ENCODE data around the gene GPR156.
"Not testable (repeated sequence)": the region's sequence is repeated elsewhere in the genome, so short reads cannot be mapped to it uniquely, and the experiment has no call there.

Gene GPR156

DNA sequence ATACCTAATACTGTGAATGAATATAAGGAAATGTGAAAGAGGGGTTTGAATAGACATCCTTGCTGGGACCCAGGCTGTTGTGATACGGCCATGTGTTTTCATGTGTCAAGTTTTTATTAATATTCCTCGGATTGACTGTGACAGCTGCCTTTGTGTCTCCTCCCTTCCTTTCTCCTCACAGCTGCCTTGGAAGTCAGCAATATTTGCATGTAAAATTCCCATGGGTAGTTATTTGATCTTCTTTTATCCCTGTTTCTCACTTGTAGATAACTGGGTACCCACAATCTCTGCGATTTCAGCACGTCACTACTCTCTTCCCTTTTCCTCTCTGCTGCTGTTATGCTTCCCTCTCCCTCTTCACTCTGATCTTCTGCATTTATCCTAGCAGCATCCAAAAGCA lies 9.4 kb downstream of the GPR156 start:
- in situ Hi-C loops (cut with MboI; ENCODE audit: low sequenced_read_pairs): no loop called here

GRCh38 chr3:120274739-120275167 lies 10.3 kb downstream of the GPR156 start:
- in situ Hi-C loops (cut with MboI; ENCODE audit: low sequenced_read_pairs): no loop called here

GRCh38 chr3:120272286-120272685 lies 12.7 kb downstream of the GPR156 start:
- in situ Hi-C loops (cut with MboI; ENCODE audit: low sequenced_read_pairs): no loop called here

- in situ Hi-C loops (cut with MboI; ENCODE audit: low sequenced_read_pairs): no loop called here
These were observed 19.0 kb downstream of the GPR156 start for GRCh38 chr3:120265989-120266388.

DNA sequence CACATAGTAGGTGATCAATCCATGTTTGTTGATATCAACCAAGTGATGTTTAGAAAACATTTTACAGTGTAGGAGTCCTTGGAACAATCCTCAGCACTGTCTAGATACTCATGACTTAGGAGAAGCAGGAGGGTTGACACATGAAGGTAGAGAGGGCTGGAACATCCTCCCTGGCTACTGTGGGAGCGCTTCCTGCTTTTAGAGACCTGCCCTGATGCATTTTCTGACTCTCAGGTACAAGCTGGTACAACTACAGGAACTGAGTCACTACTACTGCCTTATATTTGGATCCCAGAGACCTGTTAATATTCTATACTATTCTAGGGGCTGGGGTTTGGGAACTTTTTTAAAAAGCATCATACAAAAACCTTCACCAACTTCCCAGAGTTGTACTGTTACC lies 20.1 kb downstream of the GPR156 start:
- in situ Hi-C loops (cut with MboI; ENCODE audit: low sequenced_read_pairs): no loop called here

- in situ Hi-C loops (cut with MboI; ENCODE audit: low sequenced_read_pairs): no loop called here
These were observed 21.2 kb downstream of the GPR156 start for GRCh38 chr3:120263792-120264191.

- in situ Hi-C loops (cut with MboI; ENCODE audit: low sequenced_read_pairs): no loop called here
These were observed 27.0 kb downstream of the GPR156 start for GRCh38 chr3:120258009-120258408.

- in situ Hi-C loops (cut with MboI; ENCODE audit: low sequenced_read_pairs): loop anchor here (25.0 kb wide), 2 partner anchors 167 to 317 kb away; no protein-coding TSS in a partner anchor
These were observed 39.6 kb downstream of the GPR156 start for GRCh38 chr3:120245386-120245785.

GRCh38 chr3:120244834-120245225 lies 40.2 kb downstream of the GPR156 start:
- in situ Hi-C loops (cut with MboI; ENCODE audit: low sequenced_read_pairs): loop anchor here (25.0 kb wide), 2 partner anchors 167 to 317 kb away; no protein-coding TSS in a partner anchor

DNA sequence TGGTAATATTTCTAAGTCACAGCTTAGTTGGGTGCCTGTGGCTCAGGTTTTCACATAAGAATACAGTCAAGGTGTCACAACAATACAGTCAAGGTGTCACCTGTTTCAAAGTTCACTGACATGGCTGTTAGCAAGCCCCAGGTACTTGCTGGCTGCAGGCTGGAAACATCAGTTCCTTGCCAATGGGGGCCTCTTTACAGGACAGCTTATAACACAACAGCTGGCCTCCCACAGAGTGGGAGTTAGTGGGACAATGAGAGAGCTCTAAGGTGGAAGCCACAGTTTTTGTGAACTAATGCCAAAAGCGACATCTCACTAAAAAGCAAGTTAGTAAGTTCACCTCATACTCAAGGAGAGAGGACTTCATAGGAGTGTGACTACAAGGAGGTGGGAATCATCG lies 45.4 kb downstream of the GPR156 start:
- in situ Hi-C loops (cut with MboI; ENCODE audit: low sequenced_read_pairs): loop anchor here (25.0 kb wide), 2 partner anchors 173 to 323 kb away; no protein-coding TSS in a partner anchor

GRCh38 chr3:120227710-120228347 lies 57.2 kb downstream of the GPR156 start:
- in situ Hi-C loops (cut with MboI; ENCODE audit: low sequenced_read_pairs): loop anchor here (25.0 kb wide), 2 partner anchors 184 to 334 kb away; no protein-coding TSS in a partner anchor

GRCh38 chr3:120224237-120224636 lies 60.8 kb downstream of the GPR156 start:
- in situ Hi-C loops (cut with MboI; ENCODE audit: low sequenced_read_pairs): no loop called here

DNA sequence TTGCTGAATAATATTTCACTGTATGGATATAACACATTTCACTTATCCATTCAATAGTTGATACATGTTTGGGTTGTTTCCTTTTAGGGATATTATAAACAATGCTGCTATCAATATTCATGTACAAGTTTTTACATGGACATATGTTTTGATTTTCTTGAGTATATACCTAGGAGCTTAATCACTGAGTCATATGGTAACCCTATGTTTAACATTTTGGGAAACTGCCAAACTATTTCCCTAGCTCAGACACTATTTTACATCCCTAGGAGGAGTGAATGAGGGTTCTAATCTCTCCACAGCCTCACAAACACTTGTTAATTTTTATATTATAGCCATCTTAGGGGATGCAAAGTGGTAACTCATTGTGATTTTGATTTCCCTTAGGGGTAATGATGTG lies 66.0 kb downstream of the GPR156 start:
- in situ Hi-C loops (cut with MboI; ENCODE audit: low sequenced_read_pairs): no loop called here

DNA sequence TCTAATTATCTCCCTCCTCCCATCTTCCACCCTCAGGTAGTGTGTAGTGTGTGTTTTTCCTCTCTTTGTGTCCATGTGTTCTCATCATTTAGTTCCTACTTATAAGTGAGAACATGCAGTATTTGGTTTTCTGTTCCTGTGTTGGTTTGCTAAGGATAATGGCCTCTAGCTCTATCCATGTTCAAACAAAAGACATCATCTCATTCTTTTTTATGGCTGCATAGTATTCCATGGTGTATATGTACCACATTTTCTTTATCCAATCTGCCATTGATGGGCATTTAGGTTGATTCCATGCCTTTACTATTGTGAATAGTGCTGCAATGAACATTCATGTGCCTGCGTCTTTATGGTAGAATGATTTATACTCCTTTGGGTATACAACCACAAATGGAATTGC lies 68.4 kb downstream of the GPR156 start:
- in situ Hi-C loops (cut with MboI; ENCODE audit: low sequenced_read_pairs): not testable (repeated sequence)

GRCh38 chr3:120214176-120214575 lies 70.8 kb downstream of the GPR156 start:
- in situ Hi-C loops (cut with MboI; ENCODE audit: low sequenced_read_pairs): no loop called here

DNA sequence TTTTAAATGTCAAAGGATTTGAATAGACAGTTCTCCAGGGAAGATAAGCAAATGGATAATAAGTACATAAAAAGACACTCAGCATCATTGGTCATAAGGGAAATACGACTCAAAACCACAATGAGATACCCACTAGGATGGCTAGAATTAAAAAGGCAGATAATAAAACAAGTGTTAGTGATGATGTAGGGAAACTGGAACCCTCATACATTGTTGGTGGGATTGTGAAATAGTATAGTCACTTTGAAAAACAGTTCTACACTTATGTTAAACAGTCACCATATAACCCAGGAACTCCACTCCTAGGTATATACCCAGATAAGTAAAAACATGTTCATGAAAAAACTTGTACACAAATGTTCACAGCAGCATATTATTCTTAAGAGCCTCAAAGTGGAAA lies 72.5 kb downstream of the GPR156 start:
- in situ Hi-C loops (cut with MboI; ENCODE audit: low sequenced_read_pairs): no loop called here

DNA sequence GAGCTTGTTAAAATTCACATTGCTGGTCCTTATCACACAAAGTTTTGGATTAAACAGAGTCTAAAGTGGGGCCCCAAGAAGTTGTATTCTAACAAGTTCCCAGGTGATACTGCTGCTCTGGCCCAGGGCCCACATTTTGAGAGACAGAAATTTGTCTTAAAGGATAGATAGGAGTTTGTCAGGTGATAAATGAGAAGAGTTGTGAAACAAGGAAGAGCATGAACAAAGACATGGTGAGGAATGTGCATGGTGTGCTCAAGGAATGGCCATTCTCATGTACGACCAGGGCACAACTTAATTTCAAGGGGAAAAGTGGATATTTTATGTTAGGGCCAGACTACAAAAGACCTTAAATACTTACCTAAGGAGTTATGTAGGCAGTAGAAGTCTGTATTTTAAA lies 75.6 kb downstream of the GPR156 start:
- in situ Hi-C loops (cut with MboI; ENCODE audit: low sequenced_read_pairs): no loop called here

- in situ Hi-C loops (cut with MboI; ENCODE audit: low sequenced_read_pairs): no loop called here
These were observed 80.7 kb downstream of the GPR156 start for GRCh38 chr3:120204338-120204737.

DNA sequence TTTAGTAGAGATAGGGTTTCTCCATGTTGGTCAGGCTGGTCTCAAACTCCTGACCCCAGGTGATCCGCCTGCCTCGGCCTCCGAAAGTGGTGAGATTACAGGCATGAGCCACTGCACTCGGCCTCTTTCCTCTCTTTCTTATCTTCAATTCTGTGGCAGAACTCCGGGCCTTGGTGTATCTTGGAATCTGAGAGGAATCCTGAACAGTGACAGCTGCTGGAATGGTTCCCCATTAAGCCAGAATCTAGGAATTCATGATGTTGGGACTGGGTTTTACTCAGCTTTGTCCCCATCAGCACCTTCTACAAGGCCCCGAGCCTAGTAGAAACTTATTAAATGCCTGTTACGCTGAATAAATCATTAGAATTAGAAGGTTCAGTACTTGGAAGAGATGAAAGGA lies 81.4 kb downstream of the GPR156 start:
- in situ Hi-C loops (cut with MboI; ENCODE audit: low sequenced_read_pairs): no loop called here

DNA sequence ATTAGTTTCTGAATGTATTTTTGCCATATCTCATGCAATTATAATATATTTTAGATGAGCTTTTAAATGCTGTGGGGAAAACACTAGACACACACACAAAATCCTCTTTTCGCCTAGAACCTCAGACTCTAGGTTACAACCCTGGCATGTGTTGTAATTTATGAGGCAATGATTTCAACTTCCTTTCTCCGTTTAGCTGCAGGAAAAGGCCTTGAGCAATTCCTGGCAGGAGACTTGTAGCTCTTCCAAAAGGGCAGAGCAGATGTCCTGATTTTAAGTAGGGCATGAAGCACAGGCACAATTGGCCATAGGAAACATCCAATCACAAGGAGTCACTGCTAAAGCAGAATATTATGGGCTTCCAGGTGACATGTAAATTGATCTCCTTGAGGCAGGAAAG lies 82.0 kb downstream of the GPR156 start:
- in situ Hi-C loops (cut with MboI; ENCODE audit: low sequenced_read_pairs): no loop called here

GRCh38 chr3:120202363-120202762 lies 82.7 kb downstream of the GPR156 start:
- in situ Hi-C loops (cut with MboI; ENCODE audit: low sequenced_read_pairs): no loop called here

DNA sequence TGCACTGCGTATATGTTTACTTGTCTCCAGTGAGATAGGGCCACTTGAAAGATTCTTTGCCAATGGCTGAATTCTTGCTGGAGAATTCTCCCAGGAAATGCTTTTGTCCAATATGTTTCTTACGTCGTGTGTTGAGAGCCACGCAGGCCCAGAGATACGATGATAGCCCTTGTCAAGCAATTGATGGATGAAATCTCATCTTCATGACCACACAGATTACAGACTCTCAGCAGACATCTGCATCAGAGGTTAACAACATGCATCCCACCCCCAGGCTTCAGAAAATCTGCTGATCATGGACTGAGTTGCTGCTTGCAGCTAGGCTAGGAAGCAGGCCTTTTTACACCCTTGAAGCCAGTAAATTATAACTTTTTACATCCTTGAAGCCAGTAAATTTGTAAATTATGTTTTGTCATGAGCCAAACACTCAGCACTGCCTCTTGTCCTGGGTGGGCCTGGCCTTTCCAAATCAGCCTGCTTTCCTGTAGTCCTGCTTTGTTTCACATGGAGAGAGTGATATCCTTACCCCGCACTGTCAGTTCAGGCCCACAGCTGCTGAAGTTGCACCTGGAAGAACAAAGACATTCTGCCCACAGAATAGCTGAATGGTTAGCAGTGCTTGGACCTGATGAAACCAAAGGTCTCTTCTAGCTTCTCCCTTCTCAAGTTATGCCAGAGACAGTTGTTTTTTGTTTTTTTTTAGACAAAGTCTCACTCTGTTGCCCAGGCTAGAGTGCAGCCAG lies 84.4 kb downstream of the GPR156 start:
- in situ Hi-C loops (cut with MboI; ENCODE audit: low sequenced_read_pairs): no loop called here
